ENCODE data around the gene CEACAM5. TPM values are rescaled to one million over a fixed set of nuclear protein-coding genes. Genes with fewer than 3 reads are reported as not detected.

CEACAM5 gene
- total and polyA plus RNA-seq, 4 donors, result 0.02 TPM; not detected in 3

GRCh38 chr19:41734585-41734984 is 26.2 kb downstream of the CEACAM5 start:
- Histone ChIP-seq H3K4me1 (ENCODE audit: control insufficient read depth in 4 of 4, insufficient read depth in 4 of 4, low read length in 3 of 4) (no peaks in the 10 kb centered on the region), H3K27ac (ENCODE audit: low read depth in 1 of 2, low read length in 2 of 2) (no peak overlapping the region), H3K36me3 (ENCODE audit: control insufficient read depth in 4 of 4, insufficient read depth in 3 of 4, low read depth in 1 of 4, low read length in 3 of 4) (no peaks in the 10 kb centered on the region), H3K9me3 (ENCODE audit: control insufficient read depth in 4 of 4, low read length in 3 of 4) (no peaks in the 10 kb centered on the region), H3K9ac (ENCODE audit: low read depth in 1 of 2, low read length in 2 of 2) (no peak overlapping the region), H3K27me3 (ENCODE audit: control insufficient read depth in 4 of 4, insufficient read depth in 4 of 4, low read length in 3 of 4) (peaks cover 0 to 10% (median 2%) of the 10 kb centered on the region in 4 donors), H3K4me3 (ENCODE audit: low read depth in 1 of 3, low read length in 3 of 3) (no peak overlapping the region)
- no peak for DNase-seq (ENCODE audit: low spot score)
- WGBS, result 63% methylated on average over 3 of the region's 3 CpGs
- TF ChIP-seq FOXA2 (IDR thresholded peaks at IDR 0.05), result no peak
- TF ChIP-seq FOXA1 (IDR thresholded peaks at IDR 0.05), result no peak
- TF ChIP-seq SP1 (IDR thresholded peaks at IDR 0.05), result no peak
- no peak for TF ChIP-seq HNF4G (IDR thresholded peaks at IDR 0.05)
- TF ChIP-seq JUND (IDR thresholded peaks at IDR 0.05), result no peak
- no peak for TF ChIP-seq RAD21 (IDR thresholded peaks at IDR 0.05)
- no peak for TF ChIP-seq ATF3 (IDR thresholded peaks at IDR 0.05)
- TF ChIP-seq NR2F2 (IDR thresholded peaks at IDR 0.05), result no peak
- no peak for TF ChIP-seq EGR1 (IDR thresholded peaks at IDR 0.05; ENCODE audit: low read depth in 2 of 2)
- no peak for TF ChIP-seq HNF4A (conservative IDR thresholded peaks at IDR 0.05)
- no peak for TF ChIP-seq MAX (IDR thresholded peaks at IDR 0.05)
- no peak for TF ChIP-seq TAF1 (conservative IDR thresholded peaks at IDR 0.05)
- TF ChIP-seq GABPA (IDR thresholded peaks at IDR 0.05 in 1 of 2, conservative IDR thresholded peaks at IDR 0.05 in 1 of 2), result no peak
- no peak for TF ChIP-seq ZBTB33 (IDR thresholded peaks at IDR 0.05)
- no peak for TF ChIP-seq RXRA (IDR thresholded peaks at IDR 0.05)
- no peak for TF ChIP-seq YY1 (IDR thresholded peaks at IDR 0.05)
- no peak for TF ChIP-seq CTCF (IDR thresholded peaks at IDR 0.05; ENCODE audit: low read depth, low read length, missing input control)

GRCh38 chr19:41735071-41735600 is 26.7 kb downstream of the CEACAM5 start:
- Histone ChIP-seq H3K27ac (ENCODE audit: low read depth in 1 of 2, low read length in 2 of 2) (no peak overlapping the region), H3K9ac (ENCODE audit: low read depth in 1 of 2, low read length in 2 of 2) (no peak overlapping the region)
- TF ChIP-seq GABPA (IDR thresholded peaks at IDR 0.05 in 1 of 2, conservative IDR thresholded peaks at IDR 0.05 in 1 of 2), result no peak
- no peak for TF ChIP-seq HNF4A (conservative IDR thresholded peaks at IDR 0.05)
- TF ChIP-seq CTCF (IDR thresholded peaks at IDR 0.05; ENCODE audit: low read depth, low read length, missing input control), result no peak
- TF ChIP-seq TAF1 (conservative IDR thresholded peaks at IDR 0.05), result no peak
- no peak for TF ChIP-seq ZBTB33 (IDR thresholded peaks at IDR 0.05)
- no peak for TF ChIP-seq EGR1 (IDR thresholded peaks at IDR 0.05; ENCODE audit: low read depth in 2 of 2)
- TF ChIP-seq RXRA (IDR thresholded peaks at IDR 0.05), result no peak
- TF ChIP-seq, protein P1, sequence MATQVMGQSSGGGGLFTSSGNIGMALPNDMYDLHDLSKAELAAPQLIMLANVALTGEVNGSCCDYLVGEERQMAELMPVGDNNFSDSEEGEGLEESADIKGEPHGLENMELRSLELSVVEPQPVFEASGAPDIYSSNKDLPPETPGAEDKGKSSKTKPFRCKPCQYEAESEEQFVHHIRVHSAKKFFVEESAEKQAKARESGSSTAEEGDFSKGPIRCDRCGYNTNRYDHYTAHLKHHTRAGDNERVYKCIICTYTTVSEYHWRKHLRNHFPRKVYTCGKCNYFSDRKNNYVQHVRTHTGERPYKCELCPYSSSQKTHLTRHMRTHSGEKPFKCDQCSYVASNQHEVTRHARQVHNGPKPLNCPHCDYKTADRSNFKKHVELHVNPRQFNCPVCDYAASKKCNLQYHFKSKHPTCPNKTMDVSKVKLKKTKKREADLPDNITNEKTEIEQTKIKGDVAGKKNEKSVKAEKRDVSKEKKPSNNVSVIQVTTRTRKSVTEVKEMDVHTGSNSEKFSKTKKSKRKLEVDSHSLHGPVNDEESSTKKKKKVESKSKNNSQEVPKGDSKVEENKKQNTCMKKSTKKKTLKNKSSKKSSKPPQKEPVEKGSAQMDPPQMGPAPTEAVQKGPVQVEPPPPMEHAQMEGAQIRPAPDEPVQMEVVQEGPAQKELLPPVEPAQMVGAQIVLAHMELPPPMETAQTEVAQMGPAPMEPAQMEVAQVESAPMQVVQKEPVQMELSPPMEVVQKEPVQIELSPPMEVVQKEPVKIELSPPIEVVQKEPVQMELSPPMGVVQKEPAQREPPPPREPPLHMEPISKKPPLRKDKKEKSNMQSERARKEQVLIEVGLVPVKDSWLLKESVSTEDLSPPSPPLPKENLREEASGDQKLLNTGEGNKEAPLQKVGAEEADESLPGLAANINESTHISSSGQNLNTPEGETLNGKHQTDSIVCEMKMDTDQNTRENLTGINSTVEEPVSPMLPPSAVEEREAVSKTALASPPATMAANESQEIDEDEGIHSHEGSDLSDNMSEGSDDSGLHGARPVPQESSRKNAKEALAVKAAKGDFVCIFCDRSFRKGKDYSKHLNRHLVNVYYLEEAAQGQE (IDR thresholded peaks at IDR 0.05), result no peak
- no peak for TF ChIP-seq SP1 (IDR thresholded peaks at IDR 0.05)
- no peak for TF ChIP-seq NR2F2 (IDR thresholded peaks at IDR 0.05)
- no peak for TF ChIP-seq MAX (IDR thresholded peaks at IDR 0.05)
- no peak for TF ChIP-seq YY1 (IDR thresholded peaks at IDR 0.05)
- no peak for TF ChIP-seq ATF3 (IDR thresholded peaks at IDR 0.05)

More at GRCh38 chr19:41735071-41735600, 26.7 kb downstream of the CEACAM5 start:
- H3K4me1 ChIP-seq (ENCODE audit: control insufficient read depth in 4 of 4, insufficient read depth in 4 of 4, low read length in 3 of 4), result no peaks in the 10 kb centered on the region
- no peak overlapping the region for H3K4me3 ChIP-seq (ENCODE audit: low read depth in 1 of 3, low read length in 3 of 3)
- WGBS, result 59% methylated on average over 5 of the region's 5 CpGs
- H3K27me3 ChIP-seq (ENCODE audit: control insufficient read depth in 4 of 4, insufficient read depth in 4 of 4, low read length in 3 of 4), result peaks cover 0 to 10% (median 2%) of the 10 kb centered on the region in 4 donors
- H3K36me3 ChIP-seq (ENCODE audit: control insufficient read depth in 4 of 4, insufficient read depth in 3 of 4, low read depth in 1 of 4, low read length in 3 of 4), result no peaks in the 10 kb centered on the region
- no peaks in the 10 kb centered on the region for H3K9me3 ChIP-seq (ENCODE audit: control insufficient read depth in 4 of 4, low read length in 3 of 4)
- DNase-seq (ENCODE audit: low spot score), result no peak
